A549 (cell line): ENCODE results near the gene PDK2.

Experiments used
- EP300 ChIP-seq, 2 experiments: fragments of >200 bp; sonication (Bioruptor Twin); formaldehyde crosslinking; IDR thresholded peaks; 2 replicates in 1 of 2; 3 replicates in 1 of 2; pipeline ENCODE4 v1.6.1; 2016 to 2017
- TF ChIP-seq, protein P1 (sequence below): fragments of >200 bp; sonication (Bioruptor Twin); formaldehyde crosslinking; IDR thresholded peaks from 3 replicates; pipeline ENCODE4 v1.5.1; 2016

DNA sequence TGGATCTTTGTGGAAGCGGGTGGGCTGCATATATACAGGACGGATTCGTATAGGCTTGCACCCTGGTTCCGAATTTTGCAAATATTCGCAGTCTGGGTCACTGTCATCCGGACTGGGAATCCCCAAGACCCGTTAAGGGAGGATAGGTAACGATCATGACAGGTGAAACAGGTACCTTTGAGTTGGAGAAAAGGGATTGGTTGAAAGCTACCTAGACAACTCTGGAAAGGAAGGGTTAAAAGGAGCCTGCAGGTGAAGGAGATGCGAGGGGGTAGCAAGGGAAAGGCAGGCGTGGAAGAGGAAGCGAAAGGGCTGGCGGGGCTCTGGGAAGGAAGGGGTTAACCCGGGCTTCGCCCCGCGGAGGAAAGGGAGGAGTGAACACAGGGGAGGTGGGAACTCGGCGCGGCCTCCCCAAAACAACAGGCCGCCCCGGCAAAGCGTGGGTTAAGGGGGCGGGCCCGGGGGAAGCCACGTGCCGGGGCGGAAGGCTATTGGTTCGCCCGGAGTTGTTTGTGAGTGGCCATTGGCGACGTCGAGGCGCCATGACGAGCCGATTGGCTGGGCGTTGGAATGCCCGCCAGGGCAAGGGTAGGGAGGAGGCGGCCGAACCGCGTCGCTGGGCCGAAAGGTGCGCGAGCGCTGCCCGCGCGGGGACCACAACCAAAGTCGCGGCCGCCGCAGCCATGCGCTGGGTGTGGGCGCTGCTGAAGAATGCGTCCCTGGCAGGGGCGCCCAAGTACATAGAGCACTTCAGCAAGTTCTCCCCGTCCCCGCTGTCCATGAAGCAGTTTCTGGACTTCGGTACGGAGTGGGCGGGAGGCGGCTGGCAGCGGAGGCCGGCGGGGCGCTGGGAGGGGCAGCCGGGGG lies at the start of gene PDK2:
- TF ChIP-seq, protein P1, sequence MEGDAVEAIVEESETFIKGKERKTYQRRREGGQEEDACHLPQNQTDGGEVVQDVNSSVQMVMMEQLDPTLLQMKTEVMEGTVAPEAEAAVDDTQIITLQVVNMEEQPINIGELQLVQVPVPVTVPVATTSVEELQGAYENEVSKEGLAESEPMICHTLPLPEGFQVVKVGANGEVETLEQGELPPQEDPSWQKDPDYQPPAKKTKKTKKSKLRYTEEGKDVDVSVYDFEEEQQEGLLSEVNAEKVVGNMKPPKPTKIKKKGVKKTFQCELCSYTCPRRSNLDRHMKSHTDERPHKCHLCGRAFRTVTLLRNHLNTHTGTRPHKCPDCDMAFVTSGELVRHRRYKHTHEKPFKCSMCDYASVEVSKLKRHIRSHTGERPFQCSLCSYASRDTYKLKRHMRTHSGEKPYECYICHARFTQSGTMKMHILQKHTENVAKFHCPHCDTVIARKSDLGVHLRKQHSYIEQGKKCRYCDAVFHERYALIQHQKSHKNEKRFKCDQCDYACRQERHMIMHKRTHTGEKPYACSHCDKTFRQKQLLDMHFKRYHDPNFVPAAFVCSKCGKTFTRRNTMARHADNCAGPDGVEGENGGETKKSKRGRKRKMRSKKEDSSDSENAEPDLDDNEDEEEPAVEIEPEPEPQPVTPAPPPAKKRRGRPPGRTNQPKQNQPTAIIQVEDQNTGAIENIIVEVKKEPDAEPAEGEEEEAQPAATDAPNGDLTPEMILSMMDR = no peak
- TF ChIP-seq EP300 (IDR thresholded peaks at IDR 0.05) = no peak
